22Rv1 (cell line): ENCODE measurements around the gene ACACB.

Experiments used
- ZFX ChIP-seq: fragments of 450-650 bp; IDR thresholded peaks from 2 replicates; pipeline ENCODE4 v1.6.1; 2017; ENCODE audit warnings: antibody characterized with exemption, borderline replicate concordance
- TF ChIP-seq, protein P1 (sequence below): fragments of 450-650 bp; IDR thresholded peaks from 2 replicates; pipeline ENCODE4 v1.5.1; 2017; ENCODE audit warnings: mild to moderate bottlenecking

DNA sequence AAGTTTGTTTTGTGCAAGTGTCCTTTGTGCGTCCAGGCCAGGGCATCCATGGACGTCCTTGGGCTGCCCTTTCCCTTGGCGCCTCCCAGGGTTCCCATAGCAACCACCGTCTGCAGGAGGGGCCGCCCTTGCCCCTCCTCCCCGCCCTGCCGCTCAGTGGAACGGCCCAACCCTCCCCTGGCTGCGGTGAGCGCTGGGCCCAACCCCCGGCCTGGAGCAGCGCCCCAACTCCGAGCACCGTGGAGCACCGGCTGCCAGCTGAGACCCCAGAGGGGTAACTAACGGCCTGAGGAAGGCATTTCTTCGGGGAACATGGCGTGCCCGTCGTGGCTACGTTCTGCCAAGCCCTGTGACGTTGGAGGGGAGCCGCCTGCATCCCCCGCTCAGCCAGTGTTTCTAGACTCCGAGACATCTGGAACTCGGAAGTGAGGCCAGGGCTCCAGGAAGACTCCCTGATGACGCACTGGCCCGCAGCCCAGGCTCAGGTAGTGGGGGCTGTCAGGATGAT, 5.3 kb upstream of the ACACB start:
- TF ChIP-seq, protein P1, sequence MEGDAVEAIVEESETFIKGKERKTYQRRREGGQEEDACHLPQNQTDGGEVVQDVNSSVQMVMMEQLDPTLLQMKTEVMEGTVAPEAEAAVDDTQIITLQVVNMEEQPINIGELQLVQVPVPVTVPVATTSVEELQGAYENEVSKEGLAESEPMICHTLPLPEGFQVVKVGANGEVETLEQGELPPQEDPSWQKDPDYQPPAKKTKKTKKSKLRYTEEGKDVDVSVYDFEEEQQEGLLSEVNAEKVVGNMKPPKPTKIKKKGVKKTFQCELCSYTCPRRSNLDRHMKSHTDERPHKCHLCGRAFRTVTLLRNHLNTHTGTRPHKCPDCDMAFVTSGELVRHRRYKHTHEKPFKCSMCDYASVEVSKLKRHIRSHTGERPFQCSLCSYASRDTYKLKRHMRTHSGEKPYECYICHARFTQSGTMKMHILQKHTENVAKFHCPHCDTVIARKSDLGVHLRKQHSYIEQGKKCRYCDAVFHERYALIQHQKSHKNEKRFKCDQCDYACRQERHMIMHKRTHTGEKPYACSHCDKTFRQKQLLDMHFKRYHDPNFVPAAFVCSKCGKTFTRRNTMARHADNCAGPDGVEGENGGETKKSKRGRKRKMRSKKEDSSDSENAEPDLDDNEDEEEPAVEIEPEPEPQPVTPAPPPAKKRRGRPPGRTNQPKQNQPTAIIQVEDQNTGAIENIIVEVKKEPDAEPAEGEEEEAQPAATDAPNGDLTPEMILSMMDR, result no peak
- no peak for TF ChIP-seq ZFX
